Suppressor macrophage treated with lipopolysaccharide for 1 hour (primary cell): ENCODE data around the gene TRIM31.
"Not testable (repeated sequence)": the region's sequence is repeated elsewhere in the genome, so short reads cannot be mapped to it uniquely, and the experiment has no call there.

Experiments
- DNase-seq, 3 donors: peaks; one replicate each; pipeline ENCODE4 v3.0.0-alpha.2; 2020 to 2022

Gene TRIM31

DNA sequence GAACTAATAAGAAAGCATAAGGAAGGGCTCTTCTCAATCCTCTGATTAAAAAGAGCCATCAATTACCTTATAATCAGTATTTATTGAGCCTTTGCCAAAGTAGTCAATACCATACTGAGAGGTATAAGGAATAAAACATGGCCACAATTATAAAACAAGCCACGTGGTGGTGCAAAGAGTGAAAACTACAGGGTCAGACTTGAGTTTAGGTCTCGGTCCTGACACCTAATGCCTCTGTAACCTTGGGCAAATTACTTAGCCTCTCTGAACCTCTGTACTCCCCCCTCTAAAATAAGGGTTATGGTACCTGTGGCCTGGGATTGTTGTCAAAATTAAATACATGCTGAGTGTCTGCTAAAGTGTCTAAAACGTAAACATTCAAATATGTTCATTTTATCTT, 36.3 kb upstream of the TRIM31 start:
- DNase-seq = no peak

DNA sequence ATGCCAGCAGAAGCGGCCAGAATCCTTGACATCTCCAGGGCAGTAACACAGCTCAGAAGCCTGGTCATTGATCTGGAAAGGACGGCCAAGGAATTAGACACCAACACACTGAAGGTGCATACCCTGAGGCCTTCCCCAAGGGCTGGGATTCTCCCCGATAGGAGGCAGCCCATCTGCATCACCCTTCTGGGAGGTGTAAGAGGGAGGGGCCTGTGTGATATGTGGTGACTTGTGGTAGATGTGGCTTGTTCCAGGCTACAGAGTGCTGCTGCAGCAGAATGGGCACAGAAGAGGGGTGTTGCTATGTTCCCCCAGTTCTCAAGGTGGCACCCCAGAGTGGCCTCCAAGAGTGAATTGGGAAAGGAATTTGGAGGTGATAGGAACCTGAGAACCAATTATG, 34.2 kb upstream of the TRIM31 start:
- DNase-seq = no peak

DNA sequence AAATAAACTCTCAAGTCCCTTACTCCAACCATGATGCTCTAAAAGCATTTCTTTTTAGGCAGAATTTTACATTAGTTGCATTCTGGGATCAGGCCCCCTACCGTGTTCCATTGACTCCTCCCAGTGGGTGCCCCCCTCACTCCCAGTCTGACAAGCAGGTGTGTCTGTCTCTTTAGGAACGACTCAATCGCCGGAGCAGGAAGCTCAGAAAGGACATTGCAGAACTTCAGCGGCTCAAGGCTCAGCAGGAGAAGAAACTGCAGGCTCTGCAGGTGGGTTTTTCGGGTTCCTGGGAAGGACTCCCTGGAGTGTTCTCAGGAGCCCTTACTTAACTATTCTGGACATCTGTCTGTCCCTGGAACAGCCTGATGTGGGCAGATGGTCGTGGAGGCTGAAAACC, 32.9 kb upstream of the TRIM31 start:
- no peak for DNase-seq

GRCh38 chr6:30144811-30145210, 31.9 kb upstream of the TRIM31 start:
- DNase-seq = peak; percentile 22 to 61 (median 43)

DNA sequence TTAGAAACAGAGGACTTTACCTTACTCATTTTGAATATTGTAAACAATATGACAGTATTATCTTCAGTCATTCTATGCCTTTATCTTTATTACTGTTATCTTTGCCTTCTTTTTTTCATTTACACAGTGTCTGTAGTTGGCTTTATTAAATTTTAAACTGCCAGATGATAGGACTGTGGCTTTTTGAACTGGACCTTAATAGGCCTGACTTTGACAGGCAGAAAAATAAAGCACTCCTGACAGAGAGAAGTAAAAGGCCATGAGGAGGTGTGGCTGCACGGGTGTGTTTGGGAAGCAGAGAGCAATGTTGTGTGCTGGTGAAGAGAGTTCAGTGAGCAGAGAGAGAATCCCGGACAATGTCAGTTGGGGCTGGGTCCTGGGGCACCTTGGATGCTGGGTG, 30.9 kb upstream of the TRIM31 start:
- no peak for DNase-seq

- DNase-seq = no peak
These were observed 29.8 kb upstream of the TRIM31 start for GRCh38 chr6:30142665-30143064.

- DNase-seq = not testable (repeated sequence)
These were observed 27.4 kb upstream of the TRIM31 start for GRCh38 chr6:30140240-30140639.

DNA sequence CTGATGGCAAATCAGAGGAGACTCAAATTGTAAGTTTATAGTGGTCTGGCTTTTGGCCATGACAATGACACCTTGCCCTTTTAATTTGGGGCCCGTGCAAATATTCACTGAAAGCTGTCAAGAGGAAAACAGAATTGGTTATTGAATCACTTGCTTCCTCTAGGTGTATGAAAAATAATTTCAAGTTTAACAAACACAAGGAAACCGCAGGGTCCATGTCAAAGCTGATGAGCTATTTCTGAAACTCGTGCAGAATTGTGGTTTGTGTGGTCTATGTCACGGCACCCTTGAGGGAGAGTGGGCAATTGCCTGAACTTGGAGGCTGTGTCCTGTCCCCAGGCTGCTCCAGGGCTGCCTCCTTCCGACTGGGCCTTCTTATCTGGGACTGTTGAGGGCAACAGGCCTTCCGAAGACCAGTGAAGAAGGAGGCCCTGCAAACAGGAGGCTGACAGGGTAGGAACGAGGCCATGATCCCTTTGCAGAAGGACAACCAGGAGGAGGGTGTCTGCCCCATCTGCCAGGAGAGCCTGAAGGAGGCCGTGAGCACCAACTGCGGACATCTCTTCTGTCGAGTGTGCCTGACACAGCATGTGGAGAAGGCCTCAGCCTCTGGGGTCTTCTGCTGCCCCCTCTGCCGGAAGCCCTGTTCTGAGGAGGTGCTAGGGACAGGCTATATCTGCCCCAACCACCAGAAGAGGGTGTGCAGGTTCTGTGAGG, 23.8 kb upstream of the TRIM31 start:
- DNase-seq = no peak

DNA sequence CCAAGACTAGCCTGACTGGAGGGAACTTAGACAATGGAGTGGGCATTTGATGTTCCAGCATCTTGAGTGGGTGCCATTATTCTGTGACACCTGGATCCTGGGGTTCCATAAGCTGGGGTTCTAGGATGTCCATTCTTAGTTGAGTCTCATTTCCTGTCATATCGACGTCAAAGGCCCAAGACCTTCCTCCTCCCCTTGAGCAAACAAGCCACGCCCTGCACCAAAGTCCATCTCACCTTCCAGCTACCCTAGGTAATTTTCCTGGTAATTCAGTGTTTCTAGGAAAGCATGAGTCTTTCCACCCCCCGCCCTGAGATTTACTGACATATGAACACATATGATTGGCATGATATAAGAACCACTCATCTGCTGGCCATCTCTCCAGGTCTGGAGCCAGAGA, 22.9 kb upstream of the TRIM31 start, which contains the start of gene TRIM40:
TRIM40 (plus strand) TSS at position 384 of the 400 bp plus-strand sequence. CDS start 897 bp downstream, outside the sequence.
- no peak for DNase-seq

GRCh38 chr6:30135147-30135546, 22.3 kb upstream of the TRIM31 start:
- no peak for DNase-seq

DNA sequence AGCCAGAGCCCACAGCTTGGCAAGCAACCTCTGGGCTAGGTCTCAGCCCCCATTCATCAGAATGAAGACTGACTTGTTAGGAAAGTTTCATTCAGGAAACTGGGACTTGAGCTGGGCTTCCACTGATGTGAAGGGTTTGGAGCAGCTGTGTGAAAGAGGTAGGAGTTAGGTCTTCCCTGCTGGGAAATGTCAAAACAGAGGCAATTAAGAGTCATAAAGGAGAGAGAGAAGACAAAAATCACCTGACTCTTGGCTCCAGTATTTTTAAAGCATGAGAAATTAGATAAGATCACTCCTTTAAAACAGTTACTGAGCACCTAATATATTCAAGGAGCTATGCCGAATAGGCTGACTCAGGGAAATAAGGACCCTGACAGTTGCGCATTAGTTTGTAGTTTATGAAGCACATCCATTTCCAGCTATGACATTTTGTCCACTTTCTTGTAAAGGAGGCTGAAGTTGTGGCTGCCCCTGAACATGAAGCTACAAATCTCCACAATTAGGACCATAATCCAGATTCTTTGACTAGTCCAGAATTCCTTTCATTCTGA, 19.1 kb upstream of the TRIM31 start:
- DNase-seq = no peak

DNA sequence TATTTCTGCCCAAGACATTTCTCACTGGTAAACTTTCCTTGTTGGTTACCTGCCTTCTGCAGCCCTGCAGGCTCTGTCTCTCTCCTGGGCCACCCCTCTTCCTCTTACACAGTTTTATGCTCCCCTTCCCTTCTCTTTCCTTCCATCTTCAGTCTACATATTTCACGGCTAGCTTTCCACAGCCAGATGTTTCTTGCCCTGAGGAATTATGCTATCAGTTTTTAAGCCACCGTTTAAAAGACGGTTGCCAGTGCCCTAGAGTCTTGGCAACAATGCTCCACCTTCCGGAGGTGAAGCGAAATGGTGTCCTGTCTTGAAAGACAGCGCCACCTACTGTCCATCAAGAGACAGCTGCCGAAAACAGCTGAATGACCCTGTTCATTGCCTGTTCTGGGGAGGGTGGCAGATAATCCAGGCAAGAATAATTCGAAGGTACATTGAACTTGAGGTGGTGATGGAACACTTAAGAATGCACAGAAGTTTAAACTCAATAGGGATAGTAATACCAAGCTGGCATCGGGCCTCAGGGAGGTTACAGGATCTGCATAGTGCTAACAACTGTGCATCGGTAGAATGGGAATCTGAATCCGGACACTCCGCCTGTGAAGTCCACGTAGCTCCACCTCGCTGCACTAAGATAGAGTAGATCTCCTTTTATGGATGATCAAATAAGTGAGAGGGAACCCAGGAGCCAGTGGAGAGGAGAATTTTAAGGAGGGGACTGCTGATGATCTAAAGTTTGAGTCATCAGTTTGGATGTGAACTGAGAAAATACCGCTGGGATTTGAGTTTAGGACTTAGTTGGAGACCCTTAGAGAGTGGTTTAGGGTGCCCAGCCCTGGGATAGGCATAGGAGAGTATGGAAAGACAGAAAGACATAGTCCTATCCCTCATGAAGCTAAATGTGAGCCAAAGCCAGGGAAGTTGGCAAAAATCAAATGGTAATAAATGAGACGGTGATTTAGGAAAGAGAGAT, 18.3 kb upstream of the TRIM31 start:
- peak; percentile 85 to 93 (median 89) for DNase-seq

DNA sequence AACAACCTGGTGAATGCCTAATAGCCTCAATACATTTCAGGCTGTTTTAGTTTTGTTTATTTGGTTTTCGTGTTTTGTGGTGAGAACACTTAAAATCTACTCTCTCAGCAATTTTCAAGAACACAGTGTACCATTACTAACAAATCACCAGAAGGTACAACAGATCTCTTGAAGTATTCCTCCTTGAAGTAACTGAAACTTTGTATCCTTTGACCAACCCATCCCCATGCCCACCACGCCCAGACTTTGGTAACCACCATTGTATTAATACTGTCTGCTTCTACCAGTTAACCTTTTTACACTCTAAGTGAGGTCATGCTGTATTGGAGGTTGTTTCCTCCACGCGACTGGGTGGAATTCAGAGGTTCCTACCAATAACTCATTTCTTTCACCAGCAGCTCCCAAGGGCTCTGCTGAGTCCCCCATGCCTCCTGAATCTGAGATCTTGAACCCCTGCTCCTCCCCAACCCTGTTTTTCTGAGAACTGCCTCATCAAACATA, 17.3 kb upstream of the TRIM31 start:
- no peak for DNase-seq

- peak in 1 of 3 donors; percentile 55 for DNase-seq
These were observed 16.6 kb upstream of the TRIM31 start for GRCh38 chr6:30129265-30130178.

DNA sequence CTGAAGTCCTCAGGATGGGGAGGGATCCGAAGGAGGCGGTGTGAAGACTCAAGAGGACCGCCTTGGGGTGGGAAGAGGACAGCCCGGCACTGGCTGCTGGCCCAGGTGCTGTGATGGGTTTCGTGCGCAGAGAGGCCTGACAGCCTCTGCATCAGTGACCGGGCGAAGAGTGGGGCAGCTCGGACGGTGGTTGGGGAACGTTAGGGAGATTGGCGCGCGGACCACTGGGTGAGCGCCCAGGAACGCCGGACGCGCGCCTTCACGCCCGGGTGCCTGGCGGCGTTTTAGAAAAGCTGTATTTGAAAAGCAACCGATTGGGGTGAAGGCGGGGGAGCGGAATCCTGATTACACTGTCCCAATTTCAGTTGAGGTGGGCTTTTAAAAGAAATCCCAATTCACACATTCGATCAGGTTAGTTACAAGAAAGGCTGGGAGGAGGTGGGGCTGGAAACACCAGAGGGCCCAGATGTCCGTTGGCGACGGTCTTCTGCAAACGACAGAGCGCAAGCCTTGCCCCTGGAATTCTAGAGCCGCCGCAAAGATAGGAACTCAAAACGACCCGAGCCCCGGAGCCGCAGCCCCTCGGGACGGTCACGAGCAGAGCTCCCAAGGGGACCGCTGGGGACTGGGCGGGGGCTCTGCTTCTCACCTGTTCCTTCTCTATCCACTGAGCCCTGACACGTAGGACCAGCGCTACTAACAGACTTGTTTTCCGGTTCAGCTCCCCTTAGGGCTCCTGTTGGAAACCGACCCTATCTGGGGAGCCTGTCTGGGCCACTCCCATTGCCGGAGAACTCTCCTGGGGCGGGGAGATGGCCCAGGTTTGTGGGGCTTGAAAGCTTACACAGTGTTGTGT, 14.6 kb upstream of the TRIM31 start:
- DNase-seq = no peak

DNA sequence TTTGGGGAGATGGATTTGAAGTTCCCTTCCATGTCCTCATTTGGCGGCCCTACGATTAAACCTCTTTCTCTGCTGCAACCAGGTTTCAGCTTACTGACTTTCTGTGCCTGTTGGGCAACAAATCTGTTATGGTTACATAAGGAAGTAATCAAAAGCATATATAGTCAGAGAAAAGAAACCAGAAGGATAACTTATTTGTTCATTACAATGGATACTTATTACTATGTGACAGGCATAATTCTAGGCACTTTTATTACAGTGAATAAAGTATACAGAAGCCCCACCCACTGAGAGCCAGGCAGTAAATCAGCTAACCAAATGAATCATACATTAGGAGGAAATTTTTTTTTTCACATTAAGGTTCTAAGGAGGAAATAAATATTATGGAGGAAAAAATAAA, 9.6 kb upstream of the TRIM31 start:
- peak in 1 of 3 donors; percentile 42 for DNase-seq

DNA sequence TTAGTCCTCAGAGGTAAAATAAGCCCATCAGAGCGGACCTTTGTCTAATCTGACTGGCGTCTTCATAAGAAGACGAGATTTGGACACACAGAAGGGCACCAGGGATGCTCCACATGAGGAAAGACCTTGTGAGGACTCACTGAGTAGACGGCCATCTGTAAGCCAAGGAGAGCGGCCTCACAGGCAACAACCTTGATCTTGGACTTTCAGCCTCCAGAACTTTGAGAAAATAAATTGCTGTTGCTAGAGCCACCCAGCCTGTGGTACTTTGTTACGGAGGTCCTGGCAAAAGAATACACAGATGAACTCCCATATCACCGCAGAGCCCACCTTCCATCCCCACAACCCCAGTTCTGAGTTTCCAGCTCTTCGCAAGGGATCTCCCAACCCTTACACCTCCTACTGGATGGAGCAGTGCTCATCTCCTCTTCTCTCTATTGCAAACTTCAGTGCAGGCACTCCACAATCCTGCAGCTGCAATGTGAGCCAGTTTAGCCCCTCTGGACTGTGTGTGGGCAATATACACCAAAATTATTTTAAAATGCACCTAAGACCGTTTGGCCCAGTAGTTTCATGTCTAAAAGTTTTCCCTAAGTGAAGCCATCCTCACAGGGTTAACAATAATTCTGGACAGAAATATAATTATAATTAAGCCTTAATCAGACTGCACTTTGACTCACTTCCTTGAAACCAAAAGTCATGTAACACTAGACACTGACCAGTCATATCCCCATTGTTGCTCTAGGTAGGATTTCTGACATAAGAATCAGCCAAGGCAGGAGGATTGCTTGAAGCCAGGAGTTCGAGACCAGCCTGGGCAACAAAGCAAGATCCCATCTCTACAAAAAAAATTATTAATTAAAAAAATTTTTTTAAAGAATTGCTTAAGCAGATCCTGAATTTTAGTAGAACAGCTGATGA, 8.8 kb upstream of the TRIM31 start:
- DNase-seq = no peak

DNA sequence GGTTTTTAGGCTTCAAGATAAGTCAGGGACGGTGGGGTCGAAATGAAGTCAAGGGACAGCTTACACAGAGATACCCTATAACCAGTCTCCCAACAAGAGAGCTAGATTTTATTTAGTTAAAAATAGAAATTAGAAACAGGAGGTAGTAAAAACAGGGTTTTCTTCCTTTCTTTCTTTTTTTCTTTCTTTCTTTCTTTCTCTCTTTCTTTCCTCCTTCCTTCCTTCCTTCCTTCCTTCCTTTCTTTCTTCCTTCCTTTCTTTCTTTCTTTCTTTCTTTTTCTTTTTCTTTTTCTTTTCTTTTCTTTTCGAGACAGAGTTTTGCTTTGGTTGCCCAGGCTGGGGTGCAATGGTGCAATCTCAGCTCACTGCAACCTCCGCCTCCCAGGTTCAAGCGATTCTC, 5.8 kb upstream of the TRIM31 start:
- not testable (repeated sequence) for DNase-seq

- no peak for DNase-seq
These were observed 3.8 kb upstream of the TRIM31 start for GRCh38 chr6:30116724-30117123.

DNA sequence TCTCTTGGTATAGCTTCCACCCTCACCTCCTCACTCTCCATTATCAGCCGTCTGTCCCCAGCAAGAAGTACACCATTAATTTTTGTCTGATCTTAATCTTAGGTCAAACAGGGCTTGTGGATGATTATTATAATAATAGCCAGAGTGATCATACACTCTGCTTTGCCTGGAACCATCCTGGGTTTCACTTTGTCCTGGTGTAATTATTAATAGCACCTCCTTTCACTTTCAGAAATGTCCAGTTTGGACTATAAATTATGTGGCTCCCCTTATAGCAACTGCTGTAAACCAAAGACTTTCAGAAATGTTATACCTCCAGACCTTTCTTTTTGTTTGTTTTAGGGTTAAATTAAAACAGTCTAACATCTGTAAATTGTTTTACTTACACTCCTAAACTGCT, 951 bp upstream of the TRIM31 start:
- DNase-seq = no peak
